Epithelial cell of esophagus (primary cell): ENCODE measurements around the gene PDE1A.

ENCODE experiments used
- DNase-seq: peaks from one replicate; pipeline ENCODE4 v3.0.0; 2010; ENCODE audit warnings: low read depth
- H3K4me3 ChIP-seq: 2 replicates; pipeline ENCODE4 v1.5.1; 2011; ENCODE audit warnings: mild to moderate bottlenecking, low read length, control low read depth
- CTCF ChIP-seq: IDR thresholded peaks from 2 replicates; pipeline ENCODE4 v1.5.1; 2011; ENCODE audit warnings: low read depth, mild to moderate bottlenecking, low read length, control low read depth, inconsistent platforms; ENCODE audit not compliant: insufficient read depth; ENCODE audit errors: missing control alignments

Gene PDE1A

GRCh38 chr2:182361477-182361876 lies 65.4 kb downstream of the PDE1A start:
- TF ChIP-seq CTCF = no peak
- no peak for DNase-seq

DNA sequence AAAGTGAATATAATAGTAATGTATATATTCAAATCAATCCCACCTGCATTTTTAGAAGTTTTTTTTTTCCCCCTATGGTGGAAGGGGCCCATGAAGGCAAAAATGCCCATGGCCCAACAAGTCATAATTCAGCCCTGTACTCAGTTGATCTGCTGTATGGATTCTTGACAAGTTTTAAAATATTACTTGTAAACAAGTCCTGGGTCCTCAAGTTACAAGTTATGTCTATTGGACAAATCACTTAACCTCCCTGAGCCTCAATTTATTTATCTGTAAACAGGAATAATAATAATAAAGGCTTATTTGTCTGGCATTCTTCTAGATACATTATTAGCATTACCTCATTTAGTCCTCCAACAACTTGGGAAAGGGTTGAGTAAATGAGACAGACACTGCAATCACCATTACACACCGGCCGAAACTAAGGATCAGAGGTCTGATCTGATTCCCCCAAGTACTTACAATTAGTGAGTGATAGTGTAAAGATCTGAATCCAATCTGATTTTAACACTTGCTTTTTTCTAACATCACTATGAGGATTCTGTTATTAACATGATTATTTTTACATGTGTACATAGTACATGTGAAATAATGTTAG lies 66.1 kb downstream of the PDE1A start:
- no peak for TF ChIP-seq CTCF
- DNase-seq = no peak
- H3K4me3 ChIP-seq = no peak overlapping the region

More at GRCh38 chr2:182361477-182361876, 65.4 kb downstream of the PDE1A start:
- no peak overlapping the region for H3K4me3 ChIP-seq

DNA sequence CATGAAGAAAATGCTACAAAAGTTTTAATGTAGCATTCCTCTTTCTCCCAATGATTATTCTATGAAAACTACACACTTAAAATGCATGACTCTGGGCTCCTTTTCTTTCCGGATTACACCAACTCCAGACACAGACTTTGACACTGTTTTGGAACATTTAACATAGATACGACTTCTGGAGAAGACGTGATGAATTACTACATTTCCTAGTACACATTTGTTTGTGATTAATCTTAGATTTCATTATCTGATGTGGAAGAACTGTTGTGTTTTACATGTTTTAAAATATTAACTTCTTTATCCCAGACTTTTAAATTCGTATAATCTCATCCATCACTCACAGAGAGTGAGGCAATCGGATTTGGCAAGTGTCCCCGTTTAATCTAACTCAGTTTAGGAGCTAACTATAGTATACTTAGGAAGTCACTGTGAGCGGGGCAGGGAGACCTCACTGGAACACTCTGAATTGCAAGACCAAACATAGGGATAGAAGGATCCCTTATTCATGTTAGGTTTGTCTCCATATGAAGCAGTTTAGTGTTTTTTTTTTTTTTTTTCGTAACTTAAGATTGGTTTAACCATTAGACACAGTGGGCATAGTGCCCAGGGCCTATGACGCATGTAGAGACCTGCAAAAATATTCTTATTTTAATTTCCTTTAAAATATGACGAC lies 66.7 kb downstream of the PDE1A start:
- no peak for TF ChIP-seq CTCF
- no peak overlapping the region for H3K4me3 ChIP-seq
- DNase-seq = peak; percentile 58

- no peak overlapping the region for H3K4me3 ChIP-seq
- no peak for TF ChIP-seq CTCF
- no peak for DNase-seq
These were observed 67.5 kb downstream of the PDE1A start for GRCh38 chr2:182359027-182359989.

DNA sequence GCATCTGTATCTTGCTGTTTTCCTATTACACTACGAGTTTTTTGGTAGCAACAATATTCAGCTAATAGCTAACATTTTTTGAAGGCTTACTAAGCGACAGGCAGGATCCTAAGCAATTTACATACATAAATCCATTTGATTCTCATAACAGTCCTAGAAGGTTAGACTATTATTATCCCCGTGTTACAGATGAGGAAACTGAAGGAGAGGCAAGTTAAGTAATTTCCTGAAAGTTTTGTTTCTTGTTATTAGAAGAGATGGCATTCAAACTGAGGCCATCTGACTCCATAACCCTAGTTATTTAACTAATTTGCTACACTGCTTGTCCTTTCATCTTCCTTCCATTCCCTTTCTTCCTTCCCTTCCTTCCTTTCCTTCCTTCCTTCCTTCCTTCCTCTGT lies 68.2 kb downstream of the PDE1A start:
- no peak for DNase-seq
- no peak overlapping the region for H3K4me3 ChIP-seq
- no peak for TF ChIP-seq CTCF

DNA sequence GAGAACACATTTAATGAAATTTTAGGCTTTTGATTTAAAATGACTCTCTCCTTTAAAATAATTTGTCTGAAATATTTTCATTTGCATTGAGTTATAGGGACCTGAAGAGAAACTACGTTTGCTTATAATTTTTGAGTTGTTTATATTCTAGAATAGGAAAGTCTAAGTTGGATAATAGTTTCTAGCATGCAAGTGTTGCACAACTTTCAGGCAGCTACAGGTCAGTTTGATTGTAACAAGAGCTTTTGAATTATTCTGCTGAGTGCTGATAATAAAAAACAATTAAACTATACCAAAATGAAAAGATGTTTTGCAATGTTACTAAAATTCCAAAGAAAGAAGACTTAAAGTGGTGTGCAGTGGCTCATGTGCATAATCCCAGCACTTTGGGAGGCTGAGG lies 71.0 kb downstream of the PDE1A start:
- TF ChIP-seq CTCF = no peak
- no peak for DNase-seq
- no peak overlapping the region for H3K4me3 ChIP-seq
